Limb (tissue), 2 donors: ENCODE results near the gene SNX8.

Experiments
- DNase-seq, 2 donors: peaks; one replicate each; pipeline ENCODE4 v3.0.0-alpha.2; 2016; ENCODE audit errors: extremely low spot score in 2 of 2

SNX8 gene

DNA sequence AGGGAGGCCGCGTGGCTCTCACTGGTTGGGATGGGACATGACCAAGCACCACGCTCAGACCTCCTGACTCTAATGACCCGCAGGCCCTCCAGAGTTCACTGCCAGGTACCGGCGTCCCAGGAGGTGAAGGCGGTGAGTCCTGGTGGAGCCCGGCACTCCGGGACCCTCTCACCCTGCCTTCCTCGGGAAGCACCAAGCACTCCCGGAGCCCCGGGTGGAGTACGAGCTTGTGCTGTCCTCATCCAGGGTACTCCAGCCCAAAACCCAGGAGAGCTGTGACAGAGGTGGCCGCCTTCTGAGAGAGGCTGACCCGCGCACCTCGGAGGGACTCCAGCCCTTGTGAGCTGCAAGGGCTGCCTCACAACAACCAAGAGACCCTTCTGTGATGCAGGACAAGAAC, 90.9 kb downstream of the SNX8 start:
- DNase-seq = no peak

DNA sequence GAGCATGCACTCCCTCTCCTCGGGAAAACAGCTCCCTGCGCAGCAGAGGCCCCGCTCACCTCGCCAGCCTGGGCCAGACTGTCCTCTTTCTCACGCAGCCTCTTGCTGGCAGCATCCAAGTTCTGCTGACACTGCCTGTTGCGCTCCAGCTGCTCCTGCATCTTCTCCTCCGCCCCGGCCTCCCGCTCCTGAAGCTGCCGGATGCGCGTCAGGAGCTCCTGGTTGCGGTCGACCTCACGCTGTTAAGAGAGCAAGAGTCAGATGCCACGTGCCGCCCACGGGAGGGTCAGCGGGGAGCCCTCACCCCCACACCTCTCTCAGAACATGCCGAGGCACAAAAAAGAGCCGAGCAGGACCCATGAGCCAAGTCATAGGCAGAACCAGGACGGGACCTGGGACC, 91.7 kb downstream of the SNX8 start:
- no peak for DNase-seq

DNA sequence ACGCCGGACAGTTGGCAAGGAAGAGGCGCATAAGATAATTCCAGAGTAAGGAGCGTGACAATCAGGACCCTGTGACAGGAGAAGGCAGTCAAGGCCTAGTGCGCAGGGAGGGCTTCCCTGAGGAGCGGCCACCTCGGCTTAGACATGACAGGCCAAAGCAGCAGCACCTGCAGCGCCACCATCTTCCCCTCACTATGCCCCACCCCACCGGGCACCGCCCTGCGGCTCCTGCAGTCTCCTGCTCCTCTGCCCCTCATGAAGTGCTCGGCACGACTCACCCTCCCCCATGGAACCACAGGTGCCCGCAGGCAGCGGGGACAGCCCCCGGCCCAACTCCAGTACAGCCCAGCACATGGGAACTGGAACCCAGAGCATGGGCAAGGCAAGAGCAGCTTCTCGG, 93.3 kb downstream of the SNX8 start:
- no peak for DNase-seq

- DNase-seq = no peak
These were observed 93.7 kb downstream of the SNX8 start for GRCh38 chr7:2220506-2220905.

- DNase-seq = no peak
These were observed 94.2 kb downstream of the SNX8 start for GRCh38 chr7:2220030-2220429.

GRCh38 chr7:2219606-2220005, 94.6 kb downstream of the SNX8 start:
- no peak for DNase-seq

DNA sequence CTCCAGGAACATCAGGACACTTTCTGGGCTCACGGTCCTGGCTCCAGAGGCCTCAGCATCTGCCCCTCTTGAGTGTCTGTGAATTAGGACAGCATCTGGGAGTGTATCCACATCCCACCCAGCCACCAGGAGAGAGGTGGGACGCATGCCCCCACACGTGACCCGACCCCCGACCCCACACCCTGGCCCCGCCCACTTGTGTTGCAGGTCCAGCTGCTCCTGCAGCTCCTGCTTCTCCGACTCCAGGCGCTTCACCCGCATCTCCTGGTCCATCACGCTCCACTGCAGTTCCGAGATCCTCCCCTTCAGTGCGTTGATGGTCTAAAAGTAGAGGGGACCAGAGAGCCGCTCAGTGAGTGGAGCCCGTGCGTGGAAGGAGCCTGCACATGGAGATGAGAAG, 95.1 kb downstream of the SNX8 start:
- no peak for DNase-seq

DNA sequence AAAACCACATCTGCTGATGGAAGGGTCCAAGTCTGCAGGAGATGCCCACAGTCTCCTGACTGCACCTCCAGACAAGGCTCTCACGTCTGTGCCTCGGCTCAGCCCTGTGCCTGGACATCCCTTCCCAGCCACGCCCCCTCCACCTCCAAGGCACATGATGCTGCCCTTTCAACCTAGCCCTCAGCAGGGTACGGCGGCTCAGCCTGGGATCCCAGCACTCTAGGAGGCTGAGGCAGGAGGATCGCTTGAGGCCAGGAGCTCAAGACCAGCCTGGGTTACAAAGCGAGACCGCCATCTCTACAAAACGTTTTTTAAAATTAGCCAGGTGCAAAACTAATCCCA, 95.8 kb downstream of the SNX8 start:
- no peak for DNase-seq

DNA sequence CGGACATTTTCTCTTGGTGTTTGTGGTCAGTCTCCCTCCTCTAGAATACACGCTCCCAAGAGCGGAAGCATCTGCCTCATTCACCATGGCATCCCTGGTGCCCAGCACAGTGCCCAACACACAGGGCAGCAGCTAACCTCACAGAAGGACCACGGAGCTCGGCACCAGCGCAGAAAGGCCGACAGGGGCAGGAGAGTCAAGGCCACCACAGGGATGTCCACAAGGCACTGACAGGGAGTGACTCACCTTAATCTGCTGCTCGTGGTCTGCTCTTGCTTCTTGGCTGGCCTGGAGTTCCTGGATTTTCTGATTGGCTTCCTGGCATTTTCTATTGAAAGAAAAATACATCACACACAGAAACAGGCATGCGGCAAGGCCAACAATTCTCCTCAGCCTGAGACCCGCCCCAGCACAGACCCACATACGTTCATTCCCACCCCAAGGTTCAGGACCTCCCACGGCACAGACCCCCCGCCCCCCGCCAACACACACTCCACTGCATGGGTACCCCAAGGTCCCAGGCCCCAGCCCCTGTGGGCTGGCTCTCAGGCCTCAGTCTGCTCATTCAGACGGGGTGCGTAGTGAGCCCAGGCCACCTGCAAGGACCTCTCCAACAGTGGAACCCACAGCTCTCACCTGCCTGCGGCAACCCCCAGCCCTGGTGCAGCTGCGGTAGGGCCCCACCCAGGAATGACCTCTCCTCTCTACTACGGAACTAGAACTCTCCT, 96.4 kb downstream of the SNX8 start:
- no peak for DNase-seq

- DNase-seq = no peak
These were observed 97.0 kb downstream of the SNX8 start for GRCh38 chr7:2217206-2217605.

DNA sequence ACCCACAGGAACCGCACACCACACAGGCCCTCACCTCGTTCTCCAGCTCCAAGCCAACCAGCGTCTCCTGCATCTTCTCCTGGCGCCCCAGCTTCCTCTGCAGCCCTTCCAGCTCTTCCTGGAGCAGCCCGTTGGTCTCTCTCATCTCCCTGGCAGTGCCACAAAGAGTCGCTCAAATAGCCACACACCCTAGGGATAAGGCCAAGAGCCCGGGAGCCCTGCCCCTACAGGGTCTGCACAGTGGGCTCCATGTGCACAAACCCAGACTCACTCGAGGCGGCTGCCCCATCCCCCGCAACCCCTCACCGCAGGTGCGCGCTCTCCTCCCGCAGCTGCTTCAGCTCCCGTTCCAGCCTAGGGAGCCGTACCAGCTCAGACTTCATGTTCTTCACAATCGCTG, 98.4 kb downstream of the SNX8 start:
- peak in 1 of 2 donors; percentile 7 for DNase-seq

DNA sequence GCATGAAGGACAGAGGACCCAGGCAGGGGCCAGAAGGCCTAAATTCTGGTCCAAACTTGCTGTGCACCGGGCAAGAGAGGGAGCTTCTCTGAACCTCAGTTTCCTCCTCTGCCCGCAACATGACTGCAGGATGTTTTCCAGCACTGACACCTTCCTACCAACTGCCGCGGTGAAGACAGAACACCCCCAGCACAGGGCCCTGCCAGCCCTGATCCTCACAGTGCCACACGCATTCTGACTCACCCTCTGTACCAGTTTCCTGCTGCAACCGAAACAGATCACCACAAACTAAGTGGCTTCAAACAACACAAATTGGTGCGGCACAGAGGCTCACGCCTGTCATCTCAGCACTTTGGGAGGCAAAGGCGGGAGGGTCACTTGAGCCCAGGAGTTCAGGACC, 99.6 kb downstream of the SNX8 start:
- peak in 1 of 2 donors; percentile 5 for DNase-seq

- DNase-seq = peak in 1 of 2 donors; percentile 16
These were observed 100.6 kb downstream of the SNX8 start for GRCh38 chr7:2213551-2214215.

- DNase-seq = peak in 1 of 2 donors; percentile 9
These were observed 101.3 kb downstream of the SNX8 start for GRCh38 chr7:2212906-2213305.

DNA sequence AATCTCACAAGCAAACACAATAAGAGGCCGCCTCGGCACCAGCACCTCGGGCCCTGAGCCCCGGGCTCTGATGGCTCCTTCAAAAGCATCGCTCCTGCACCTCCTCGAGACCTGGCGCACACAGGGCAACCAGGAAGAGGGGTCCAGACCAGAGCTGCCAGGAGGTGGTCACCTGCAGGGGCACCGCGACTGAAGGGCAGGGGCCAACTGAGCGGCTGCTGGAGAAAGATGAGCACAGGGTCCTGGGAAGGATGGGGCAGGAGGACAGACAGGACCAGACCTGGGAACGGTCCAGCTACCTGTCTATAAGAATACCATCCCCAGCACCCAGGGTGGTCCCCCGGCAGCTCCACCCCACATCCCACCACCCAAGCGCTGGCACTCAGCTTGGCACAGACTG, 102.3 kb downstream of the SNX8 start:
- DNase-seq = no peak

GRCh38 chr7:2211259-2211880, 102.9 kb downstream of the SNX8 start:
- no peak for DNase-seq

DNA sequence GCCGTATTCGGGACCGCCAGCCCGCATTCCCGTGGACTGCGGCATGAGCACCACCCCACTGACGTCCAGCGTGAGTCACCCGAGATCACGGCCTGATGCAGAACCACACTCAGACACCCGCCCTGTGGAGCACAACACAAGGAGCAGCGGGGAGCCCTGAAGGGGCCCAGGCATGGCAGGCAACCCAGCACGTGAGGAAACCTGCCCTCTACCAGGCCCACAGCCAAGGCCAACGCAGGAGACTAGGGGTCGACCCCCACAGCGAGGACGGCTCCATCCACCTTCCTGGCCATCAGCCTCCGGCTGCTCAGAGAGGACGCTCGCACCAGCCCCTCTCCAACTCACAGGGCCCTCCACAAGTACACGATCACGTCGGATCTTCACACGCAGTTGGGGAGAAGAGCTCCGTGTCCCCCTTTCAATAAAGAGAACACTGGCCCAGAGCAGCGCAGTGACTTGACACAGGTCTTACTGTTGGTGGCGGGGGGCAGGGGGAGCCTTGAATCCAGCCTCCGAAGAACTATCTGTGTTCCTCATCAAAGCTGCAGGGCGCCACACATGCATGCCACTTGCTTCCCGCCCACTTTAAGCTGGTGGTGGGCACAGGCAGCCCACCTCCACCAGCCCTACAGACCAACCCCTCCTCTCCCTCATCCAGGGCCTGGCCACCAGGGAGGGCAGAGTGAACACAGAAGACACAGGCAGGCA, 103.5 kb downstream of the SNX8 start:
- no peak for DNase-seq

GRCh38 chr7:2209961-2210323, 104.3 kb downstream of the SNX8 start:
- DNase-seq = no peak

- peak; percentile 34 to 86 for DNase-seq
These were observed 104.9 kb downstream of the SNX8 start for GRCh38 chr7:2209146-2209960.

DNA sequence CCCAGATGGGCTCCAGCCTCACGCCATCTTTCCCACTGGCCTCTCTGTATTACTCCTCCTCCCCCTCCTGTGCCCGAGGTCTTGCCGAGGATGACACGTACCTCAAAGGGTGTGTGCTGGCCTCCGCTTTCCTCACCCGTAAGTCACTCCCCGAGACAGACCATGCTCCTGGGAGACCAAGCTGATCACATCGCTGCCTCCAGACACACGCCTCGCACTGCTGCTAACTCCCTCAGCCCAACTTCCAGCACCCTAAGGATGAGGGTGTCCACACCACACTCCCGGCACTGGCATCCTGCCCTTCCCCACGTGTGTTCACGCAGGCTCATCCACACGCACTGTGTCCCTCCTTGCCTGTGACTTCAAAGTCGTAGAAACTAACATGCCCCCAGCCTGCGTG, 105.5 kb downstream of the SNX8 start:
- no peak for DNase-seq

GRCh38 chr7:2205036-2205780, 109.0 kb downstream of the SNX8 start:
- no peak for DNase-seq
